Activated CD4-positive, alpha-beta T cell treated with anti-CD3 and anti-CD28 coated beads, Interleukin-2, amount 10 ng/mL, durations not matched to agents 7 days and 5 days (primary cell): ENCODE data around the gene PRKN. TPM values are rescaled to one million over a fixed set of nuclear protein-coding genes. Genes with fewer than 3 reads are reported as not detected.

Source experiments
- CTCF ChIA-PET: fragments of 350-600 bp; sonication (Branson Sonifier 250); formaldehyde crosslinking; loops from one replicate; lab custom pipeline; 2021; ENCODE audit warnings: antibody characterized with exemption; lab: Charles Lee
- POLR2A ChIA-PET: fragments of 350-600 bp; sonication (Branson Sonifier 250); formaldehyde crosslinking; loops from one replicate; lab custom pipeline; 2021; ENCODE audit warnings: antibody characterized with exemption; lab: Charles Lee
- DNase-seq: peaks from one replicate; pipeline ENCODE4 v3.0.0-alpha.2; 2020
- H3K27ac Mint-ChIP-seq: one replicate; pipeline ENCODE4 v1.8.0; 2021; ENCODE audit warnings: mild to moderate bottlenecking, moderate library complexity, mixed read lengths
- H3K27me3 Mint-ChIP-seq: one replicate; pipeline ENCODE4 v1.8.0; 2021; ENCODE audit warnings: mixed read lengths
- H3K36me3 Mint-ChIP-seq: one replicate; pipeline ENCODE4 v1.8.0; 2021; ENCODE audit warnings: low read depth, mixed read lengths
- H3K4me1 Mint-ChIP-seq: one replicate; pipeline ENCODE4 v1.8.0; 2021; ENCODE audit warnings: mixed read lengths
- H3K4me3 Mint-ChIP-seq: one replicate; pipeline ENCODE4 v1.8.0; 2021; ENCODE audit warnings: mild to moderate bottlenecking, moderate library complexity, mixed read lengths
- H3K9me3 Mint-ChIP-seq: one replicate; pipeline ENCODE4 v1.8.0; 2021; ENCODE audit warnings: mixed read lengths
- total RNA-seq, 2 experiments: library from RNA; stranded (reverse); gene quantifications; one replicate each; pipeline ENCODE4 v1.2.3, GENCODE V29; 2021

The PRKN gene
- total RNA-seq, 2 experiments from 2014 or later: 0.77 to 0.94 TPM

DNA sequence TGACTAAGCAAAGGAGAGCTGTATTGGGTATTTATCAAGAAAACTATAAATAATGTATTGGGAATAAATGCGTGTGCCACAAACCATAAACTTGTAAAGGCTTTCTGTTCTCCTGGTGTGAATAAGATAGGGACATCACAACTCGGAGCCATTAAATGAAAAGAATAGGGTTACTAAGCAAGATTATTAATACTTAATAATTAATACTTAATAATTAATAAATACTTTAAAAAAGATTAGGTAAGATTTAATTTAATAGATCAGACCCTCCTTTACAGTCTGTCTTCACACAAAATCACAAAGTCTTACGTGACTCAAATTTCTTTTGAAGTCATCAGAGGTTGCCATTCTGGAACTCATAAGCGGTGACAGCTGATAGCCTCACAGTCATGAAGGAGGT lies 648.9 kb downstream of the PRKN start:
- Mint-ChIP-seq H3K36me3 (no peaks in the 10 kb centered on the region), H3K4me3 (no peak overlapping the region), H3K4me1 (no peaks in the 10 kb centered on the region), H3K9me3 (peaks cover 12% of the 10 kb centered on the region), H3K27ac (no peak overlapping the region), H3K27me3 (no peaks in the 10 kb centered on the region)
- no peak for DNase-seq
- CTCF ChIA-PET: no interaction called here
- POLR2A ChIA-PET: no interaction called here

DNA sequence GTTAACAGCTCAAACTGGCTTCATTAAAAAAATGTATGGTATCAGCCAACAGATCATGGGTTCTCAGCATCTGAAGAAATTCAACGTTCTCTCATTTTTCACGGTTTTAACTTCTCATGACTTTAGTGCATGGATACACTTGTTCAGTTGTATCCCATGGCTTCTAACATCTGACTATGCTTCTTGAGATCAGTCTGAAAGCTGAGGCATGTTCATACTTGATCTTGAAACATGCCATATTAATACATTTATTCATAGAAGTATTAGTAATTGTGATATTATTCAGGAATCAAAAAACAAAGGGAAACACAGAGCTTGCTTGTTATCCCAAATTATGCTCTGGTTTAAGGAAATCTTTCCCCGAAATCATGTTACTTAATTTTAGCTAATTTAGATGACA lies 649.4 kb downstream of the PRKN start:
- ChIA-PET CTCF (no interaction called here), POLR2A (no interaction called here)
- Mint-ChIP-seq H3K4me3 (no peak overlapping the region), H3K27ac (no peak overlapping the region), H3K9me3 (peaks cover 12% of the 10 kb centered on the region), H3K27me3 (no peaks in the 10 kb centered on the region), H3K4me1 (no peaks in the 10 kb centered on the region), H3K36me3 (no peaks in the 10 kb centered on the region)
- DNase-seq: no peak

DNA sequence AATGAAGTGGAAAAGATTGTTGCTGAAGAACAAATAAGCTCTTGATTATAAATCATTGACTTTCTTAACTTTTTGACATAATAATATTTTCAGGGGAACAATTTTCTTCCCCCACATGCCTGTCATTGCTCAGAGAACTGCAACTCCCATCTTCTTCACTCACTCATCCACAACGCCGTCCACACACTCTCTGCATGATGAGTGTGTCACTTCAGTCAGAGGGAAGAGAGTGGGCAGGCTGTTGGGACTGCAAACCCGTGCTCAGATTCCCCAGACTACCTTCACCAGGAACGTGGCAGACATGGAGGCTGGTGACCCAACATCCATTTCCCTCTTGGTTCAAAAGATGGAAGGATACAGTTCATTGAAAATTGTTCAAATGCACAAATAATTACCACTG lies 650.8 kb downstream of the PRKN start:
- H3K4me3 Mint-ChIP-seq: no peak overlapping the region
- H3K27me3 Mint-ChIP-seq: no peaks in the 10 kb centered on the region
- H3K36me3 Mint-ChIP-seq: no peaks in the 10 kb centered on the region
- no peak for DNase-seq
- peaks cover 24% of the 10 kb centered on the region for H3K9me3 Mint-ChIP-seq
- ChIA-PET POLR2A (no interaction called here), CTCF (no interaction called here)
- no peak overlapping the region for H3K27ac Mint-ChIP-seq
- H3K4me1 Mint-ChIP-seq: no peaks in the 10 kb centered on the region

DNA sequence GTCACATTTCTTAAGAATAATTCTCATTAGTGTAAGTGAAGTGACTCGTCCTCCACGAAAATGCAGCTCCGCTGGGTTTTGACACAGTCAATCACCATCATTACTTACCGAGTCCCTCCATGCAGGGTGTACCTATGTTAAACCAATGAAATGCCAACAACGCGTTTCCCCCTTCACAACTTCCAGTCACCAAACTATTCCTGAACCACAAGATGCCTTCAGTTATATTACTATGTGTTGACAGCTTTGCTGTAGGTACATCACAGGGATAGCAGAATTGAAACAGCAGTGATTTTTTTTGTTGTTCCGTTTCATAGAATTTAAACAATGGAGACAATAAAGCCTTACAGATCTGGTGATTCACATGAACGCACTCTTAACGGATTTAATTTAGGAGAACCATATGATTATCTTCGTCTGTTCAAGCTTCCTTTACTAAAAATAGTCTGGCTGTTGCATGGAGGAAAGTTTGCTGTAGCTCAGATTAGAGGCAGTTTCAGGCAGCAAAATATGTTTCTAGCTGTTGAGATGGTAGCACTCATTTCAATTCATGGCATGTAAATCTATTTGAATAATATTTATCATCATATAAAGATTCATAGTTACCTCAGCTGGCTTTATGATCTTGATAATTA lies 652.8 kb downstream of the PRKN start:
- POLR2A ChIA-PET: no interaction called here

DNA sequence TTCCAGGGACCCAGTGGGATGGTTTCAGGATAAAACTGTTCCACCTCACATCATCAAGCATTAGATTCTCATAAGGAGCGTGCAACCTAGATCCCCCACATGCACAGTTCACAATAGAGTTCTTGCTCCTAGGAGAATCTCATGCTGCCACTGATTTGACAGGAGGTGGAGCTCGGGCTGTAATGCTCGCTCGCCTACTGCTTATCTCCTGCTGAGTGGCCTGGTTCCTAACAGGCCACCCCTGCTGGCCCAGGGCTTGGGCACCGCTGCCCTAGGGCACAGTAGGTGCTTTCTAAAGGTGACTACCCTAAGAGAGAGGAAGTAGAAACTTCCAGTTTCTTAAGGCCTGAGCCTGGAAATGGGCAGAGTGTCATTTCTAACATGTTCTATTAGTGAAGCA lies 656.9 kb downstream of the PRKN start:
- Mint-ChIP-seq H3K27ac (no peak overlapping the region), H3K27me3 (no peaks in the 10 kb centered on the region), H3K9me3 (peaks cover 30% of the 10 kb centered on the region), H3K4me1 (no peaks in the 10 kb centered on the region), H3K4me3 (no peak overlapping the region), H3K36me3 (no peaks in the 10 kb centered on the region)
- POLR2A ChIA-PET: no interaction called here
- no peak for DNase-seq
- CTCF ChIA-PET: no interaction called here

More for the DNA sequence above, 652.8 kb downstream of the PRKN start:
- no peak overlapping the region for H3K4me3 Mint-ChIP-seq
- no peak for DNase-seq
- CTCF ChIA-PET: interaction anchor here (0.6 kb wide), 1 partner anchor 35 kb away, joined by 5 read pairs; no protein-coding TSS in a partner anchor
- no peaks in the 10 kb centered on the region for H3K27me3 Mint-ChIP-seq
- no peak overlapping the region for H3K27ac Mint-ChIP-seq
- H3K9me3 Mint-ChIP-seq: peaks cover 27% of the 10 kb centered on the region
- no peaks in the 10 kb centered on the region for H3K36me3 Mint-ChIP-seq
- H3K4me1 Mint-ChIP-seq: no peaks in the 10 kb centered on the region

GRCh38 chr6:162069995-162070394 lies 657.6 kb downstream of the PRKN start:
- Mint-ChIP-seq H3K4me3 (no peak overlapping the region), H3K27ac (no peak overlapping the region), H3K27me3 (no peaks in the 10 kb centered on the region), H3K4me1 (no peaks in the 10 kb centered on the region), H3K36me3 (no peaks in the 10 kb centered on the region), H3K9me3 (peaks cover 30% of the 10 kb centered on the region)
- ChIA-PET CTCF (no interaction called here), POLR2A (no interaction called here)
- no peak for DNase-seq

DNA sequence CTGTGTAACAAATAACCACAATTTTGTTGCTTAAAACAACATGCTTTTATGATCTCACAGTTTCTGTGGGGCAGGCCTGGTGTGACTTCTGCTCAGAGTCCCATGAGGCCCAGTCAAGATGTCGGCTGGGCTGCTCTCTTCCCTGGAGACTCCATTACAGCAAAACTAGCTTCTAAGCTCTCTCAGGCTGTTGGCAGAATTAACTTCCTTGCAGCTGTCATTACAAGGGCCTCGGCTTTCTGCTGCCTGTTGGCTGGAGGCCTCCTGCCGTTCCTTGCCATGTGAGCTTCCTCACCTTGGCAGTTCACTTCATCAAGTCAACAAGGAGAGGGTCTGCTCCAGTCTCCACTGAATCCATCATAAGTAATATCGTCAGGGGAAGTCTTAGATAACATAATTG lies 659.2 kb downstream of the PRKN start:
- Mint-ChIP-seq H3K36me3 (no peaks in the 10 kb centered on the region), H3K4me1 (no peaks in the 10 kb centered on the region), H3K27me3 (no peaks in the 10 kb centered on the region), H3K27ac (no peak overlapping the region), H3K9me3 (peaks cover 30% of the 10 kb centered on the region), H3K4me3 (no peak overlapping the region)
- POLR2A ChIA-PET: no interaction called here
- DNase-seq: no peak
- CTCF ChIA-PET: no interaction called here

GRCh38 chr6:162063666-162064065 lies 663.9 kb downstream of the PRKN start:
- no peaks in the 10 kb centered on the region for H3K36me3 Mint-ChIP-seq
- ChIA-PET POLR2A (no interaction called here), CTCF (no interaction called here)
- no peak overlapping the region for H3K4me3 Mint-ChIP-seq
- no peak overlapping the region for H3K27ac Mint-ChIP-seq
- DNase-seq: no peak
- H3K4me1 Mint-ChIP-seq: no peaks in the 10 kb centered on the region
- H3K9me3 Mint-ChIP-seq: peaks cover 9% of the 10 kb centered on the region
- no peaks in the 10 kb centered on the region for H3K27me3 Mint-ChIP-seq

DNA sequence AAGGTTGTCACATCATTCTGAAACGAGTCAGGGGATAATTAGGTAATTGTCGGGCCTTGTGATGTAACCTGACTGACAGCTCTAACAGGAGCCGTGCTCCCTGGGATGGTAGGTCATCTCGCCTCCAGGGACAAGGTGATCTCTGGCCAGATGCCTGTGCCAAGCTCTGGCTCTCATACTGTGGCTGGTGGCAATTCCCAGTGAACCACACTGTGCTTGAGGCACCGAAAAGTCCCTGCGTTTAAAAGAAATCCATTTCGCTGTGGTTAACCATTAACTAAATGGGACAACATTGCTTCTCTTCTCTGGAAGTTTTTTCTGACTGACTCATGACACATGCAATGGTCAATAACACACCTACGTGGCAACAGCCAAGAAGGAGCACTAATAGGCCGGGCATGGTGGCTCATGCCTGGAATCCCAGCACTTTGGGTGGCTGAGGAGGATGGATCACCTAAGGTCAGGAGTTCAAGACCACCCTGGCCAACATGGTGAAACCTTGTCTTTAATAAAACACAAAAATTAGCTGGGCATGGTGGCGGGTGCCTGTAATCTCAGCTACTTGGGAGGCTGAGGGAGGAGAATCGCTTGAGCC lies 669.2 kb downstream of the PRKN start:
- Mint-ChIP-seq H3K36me3 (no peaks in the 10 kb centered on the region), H3K27ac (no peak overlapping the region), H3K4me1 (no peaks in the 10 kb centered on the region), H3K4me3 (no peak overlapping the region), H3K9me3 (peaks cover 8% of the 10 kb centered on the region), H3K27me3 (no peaks in the 10 kb centered on the region)
- CTCF ChIA-PET: no interaction called here
- no peak for DNase-seq
- POLR2A ChIA-PET: no interaction called here

GRCh38 chr6:162056745-162057144 lies 670.8 kb downstream of the PRKN start:
- POLR2A ChIA-PET: no interaction called here
- no peak overlapping the region for H3K27ac Mint-ChIP-seq
- H3K4me3 Mint-ChIP-seq: no peak overlapping the region
- no peaks in the 10 kb centered on the region for H3K27me3 Mint-ChIP-seq
- no peaks in the 10 kb centered on the region for H3K36me3 Mint-ChIP-seq
- peaks cover 12% of the 10 kb centered on the region for H3K9me3 Mint-ChIP-seq
- no peaks in the 10 kb centered on the region for H3K4me1 Mint-ChIP-seq
- CTCF ChIA-PET: interaction anchor here (1.2 to 1.4 kb wide), 2 partner anchors 10 to 25 kb away, joined by 3 read pairs; no protein-coding TSS in a partner anchor
- DNase-seq: no peak

GRCh38 chr6:162056061-162056460 lies 671.5 kb downstream of the PRKN start:
- Mint-ChIP-seq H3K36me3 (no peaks in the 10 kb centered on the region), H3K9me3 (peaks cover 12% of the 10 kb centered on the region), H3K4me3 (no peak overlapping the region), H3K27ac (no peak overlapping the region), H3K4me1 (no peaks in the 10 kb centered on the region), H3K27me3 (no peaks in the 10 kb centered on the region)
- no peak for DNase-seq
- ChIA-PET CTCF (interaction anchor here (1.2 to 1.4 kb wide), 2 partner anchors 10 to 26 kb away, joined by 3 read pairs; no protein-coding TSS in a partner anchor), POLR2A (no interaction called here)

DNA sequence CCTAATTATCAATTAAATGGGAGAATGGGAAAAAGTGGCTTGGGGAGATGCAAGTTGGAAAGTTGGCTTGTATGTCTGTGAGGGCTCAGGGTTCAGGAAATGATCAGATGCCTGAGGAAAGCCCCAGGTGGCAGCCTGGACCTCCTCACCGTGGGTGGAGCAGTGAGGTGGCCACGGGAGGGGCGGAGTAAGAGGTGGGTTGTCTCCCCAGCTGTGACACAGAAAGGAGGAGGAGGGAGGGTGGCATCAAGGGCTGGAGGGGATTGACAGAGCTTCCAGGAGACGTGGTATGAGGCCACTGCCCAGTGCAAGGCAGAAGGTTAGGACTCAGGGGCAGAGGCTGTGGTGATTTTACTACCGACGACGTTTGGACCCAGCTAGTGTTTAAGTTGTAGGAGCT lies 672.2 kb downstream of the PRKN start:
- Mint-ChIP-seq H3K4me3 (no peak overlapping the region), H3K4me1 (no peaks in the 10 kb centered on the region), H3K36me3 (no peaks in the 10 kb centered on the region), H3K27ac (no peak overlapping the region), H3K27me3 (no peaks in the 10 kb centered on the region), H3K9me3 (peaks cover 12% of the 10 kb centered on the region)
- CTCF ChIA-PET: no interaction called here
- POLR2A ChIA-PET: no interaction called here
- DNase-seq: no peak

DNA sequence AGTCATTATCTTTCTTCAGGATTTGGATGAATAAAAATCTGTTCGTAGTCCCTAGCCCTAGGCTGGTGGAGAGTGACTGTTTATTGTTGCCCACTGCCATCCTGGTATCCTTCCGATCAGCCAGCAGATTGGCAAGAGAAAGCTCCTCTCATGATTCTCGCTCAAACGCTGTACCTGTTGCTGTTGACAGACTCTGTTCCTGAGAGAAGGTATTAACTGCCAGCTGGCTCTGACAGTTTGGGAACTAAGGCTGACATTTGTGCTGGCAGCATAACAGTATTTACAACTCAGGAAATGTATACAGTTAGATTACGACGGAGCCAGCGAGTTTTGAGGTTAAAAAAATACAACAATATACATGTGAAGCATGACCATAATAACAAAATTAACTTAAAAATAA lies 674.5 kb downstream of the PRKN start:
- POLR2A ChIA-PET: no interaction called here

DNA sequence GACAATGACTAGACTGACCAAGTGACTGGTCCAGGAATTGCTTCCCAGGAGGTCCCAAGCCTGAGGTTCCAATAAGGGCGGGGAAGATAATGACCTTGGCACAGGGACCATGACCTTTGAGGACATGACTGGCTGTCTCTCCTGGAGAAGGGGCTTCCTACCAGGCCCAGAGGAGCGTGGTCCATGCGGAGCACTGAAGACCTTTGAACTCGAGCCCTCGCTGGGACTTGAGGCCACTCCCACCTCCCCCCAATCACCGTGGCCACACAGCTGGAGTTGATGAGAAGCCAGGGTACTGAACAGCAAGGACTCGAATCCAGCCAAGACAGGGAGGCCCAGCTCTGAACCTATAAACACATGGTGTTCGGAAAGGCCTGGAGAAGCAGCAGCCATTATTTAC lies 677.0 kb downstream of the PRKN start:
- DNase-seq: no peak
- H3K4me1 Mint-ChIP-seq: no peaks in the 10 kb centered on the region
- H3K36me3 Mint-ChIP-seq: no peaks in the 10 kb centered on the region
- no peak overlapping the region for H3K27ac Mint-ChIP-seq
- H3K27me3 Mint-ChIP-seq: no peaks in the 10 kb centered on the region
- H3K9me3 Mint-ChIP-seq: peaks cover 11% of the 10 kb centered on the region
- no peak overlapping the region for H3K4me3 Mint-ChIP-seq
- ChIA-PET CTCF (no interaction called here), POLR2A (no interaction called here)

More for the DNA sequence above, 674.5 kb downstream of the PRKN start:
- H3K27ac Mint-ChIP-seq: no peak overlapping the region
- H3K4me1 Mint-ChIP-seq: no peaks in the 10 kb centered on the region
- H3K27me3 Mint-ChIP-seq: no peaks in the 10 kb centered on the region
- no peak for DNase-seq
- H3K9me3 Mint-ChIP-seq: peaks cover 16% of the 10 kb centered on the region
- no peak overlapping the region for H3K4me3 Mint-ChIP-seq
- CTCF ChIA-PET: no interaction called here
- no peaks in the 10 kb centered on the region for H3K36me3 Mint-ChIP-seq
